Liver (tissue), 9 donors: ENCODE results near the gene GOLGA5. TPM values are rescaled to one million over a fixed set of nuclear protein-coding genes. Genes with fewer than 3 reads are reported as not detected.

ENCODE experiments used
- DNase-seq: peaks from one replicate; pipeline ENCODE4 v3.0.0-alpha.2; 2017; ENCODE audit warnings: low spot score
- H3K27ac ChIP-seq, 2 donors: one replicate each; pipeline ENCODE4 v1.7.0; 2013; ENCODE audit warnings: inconsistent platforms in 2 of 2, low read length in 2 of 2, control low read depth in 1 of 2, low read depth in 1 of 2, mild to moderate bottlenecking in 1 of 2
- H3K27me3 ChIP-seq, 4 donors: one replicate each; pipeline versions ENCODE4 v1.6.1 to v1.7.0; 2013; ENCODE audit warnings: low read length in 3 of 4, inconsistent platforms in 1 of 4, mild to moderate bottlenecking in 1 of 4, moderate library complexity in 1 of 4; ENCODE audit not compliant: control insufficient read depth in 4 of 4, insufficient read depth in 4 of 4
- H3K36me3 ChIP-seq, 4 donors: one replicate each; pipeline versions ENCODE4 v1.6.1 to v1.7.0; 2013; ENCODE audit warnings: low read length in 3 of 4, mild to moderate bottlenecking in 3 of 4, low read depth in 1 of 4, moderate library complexity in 1 of 4; ENCODE audit not compliant: control insufficient read depth in 4 of 4, insufficient read depth in 3 of 4
- H3K4me1 ChIP-seq, 4 donors: one replicate each; pipeline versions ENCODE4 v1.6.1 to v1.7.0; 2013; ENCODE audit warnings: low read length in 3 of 4, mild to moderate bottlenecking in 3 of 4, moderate library complexity in 1 of 4; ENCODE audit not compliant: control insufficient read depth in 4 of 4, insufficient read depth in 4 of 4
- H3K4me3 ChIP-seq, 3 donors: one replicate each; pipeline versions ENCODE4 v1.6.1 to v1.7.0; 2013; ENCODE audit warnings: low read length in 3 of 3, control low read depth in 1 of 3, low read depth in 1 of 3, mild to moderate bottlenecking in 1 of 3
- H3K9ac ChIP-seq, 2 donors: one replicate each; pipeline ENCODE4 v1.7.0; 2013; ENCODE audit warnings: low read length in 2 of 2, mild to moderate bottlenecking in 2 of 2, moderate library complexity in 2 of 2, control low read depth in 1 of 2, low read depth in 1 of 2
- H3K9me3 ChIP-seq, 4 donors: one replicate each; pipeline versions ENCODE4 v1.6.1 to v1.7.0; 2013; ENCODE audit warnings: low read length in 3 of 4; ENCODE audit not compliant: control insufficient read depth in 4 of 4
- ATF3 ChIP-seq: IDR thresholded peaks from 2 replicates; pipeline ENCODE4 v1.6.1; 2016; ENCODE audit warnings: antibody characterized with exemption
- EGR1 ChIP-seq, 2 donors: IDR thresholded peaks; 2 replicates each; pipeline ENCODE4 v1.6.1; 2016 to 2018; ENCODE audit warnings: antibody characterized with exemption in 2 of 2, low read depth in 2 of 2
- FOXA1 ChIP-seq: IDR thresholded peaks from 2 replicates; pipeline ENCODE4 v1.6.1; 2016; ENCODE audit warnings: antibody characterized with exemption
- FOXA2 ChIP-seq: IDR thresholded peaks from 2 replicates; pipeline ENCODE4 v1.6.1; 2016; ENCODE audit warnings: antibody characterized with exemption
- GABPA ChIP-seq, 2 donors: IDR thresholded peaks in 1 of 2; conservative IDR thresholded peaks in 1 of 2; 2 replicates each; pipeline ENCODE4 v1.6.1; 2016; ENCODE audit warnings: antibody characterized with exemption in 2 of 2, mild to moderate bottlenecking in 1 of 2, moderate library complexity in 1 of 2
- HNF4A ChIP-seq, 2 donors: conservative IDR thresholded peaks; 2 replicates each; pipeline ENCODE4 v1.6.1; 2016; ENCODE audit warnings: antibody characterized with exemption in 2 of 2, mild to moderate bottlenecking in 2 of 2
- HNF4G ChIP-seq: IDR thresholded peaks from 2 replicates; pipeline ENCODE4 v1.6.1; 2016; ENCODE audit warnings: antibody characterized with exemption
- JUND ChIP-seq, 2 donors: IDR thresholded peaks; 2 replicates each; pipeline ENCODE4 v1.6.1; 2016; ENCODE audit warnings: antibody characterized with exemption in 2 of 2
- MAX ChIP-seq: IDR thresholded peaks from 2 replicates; pipeline ENCODE4 v1.6.1; 2016; ENCODE audit warnings: antibody characterized with exemption
- NR2F2 ChIP-seq: IDR thresholded peaks from 2 replicates; pipeline ENCODE4 v1.6.1; 2016; ENCODE audit warnings: antibody characterized with exemption
- RAD21 ChIP-seq, 2 donors: IDR thresholded peaks; 2 replicates each; pipeline ENCODE4 v1.6.1; 2016; ENCODE audit warnings: antibody characterized with exemption in 2 of 2, mild to moderate bottlenecking in 2 of 2
- REST ChIP-seq: IDR thresholded peaks from 2 replicates; pipeline ENCODE4 v1.6.1; 2016; ENCODE audit warnings: antibody characterized with exemption, mild to moderate bottlenecking
- RXRA ChIP-seq, 2 donors: IDR thresholded peaks; 2 replicates each; pipeline ENCODE4 v1.6.1; 2017 to 2018; ENCODE audit warnings: antibody characterized with exemption in 2 of 2, mild to moderate bottlenecking in 1 of 2
- SP1 ChIP-seq: IDR thresholded peaks from 2 replicates; pipeline ENCODE4 v1.6.1; 2018; ENCODE audit warnings: antibody characterized with exemption, mild to moderate bottlenecking
- TAF1 ChIP-seq: conservative IDR thresholded peaks from 2 replicates; pipeline ENCODE4 v1.6.1; 2016; ENCODE audit warnings: antibody characterized with exemption, mild to moderate bottlenecking
- WGBS: extraction: QIAGEN DNeasy Blood & Tissue Kit; methylation state at CpG from one replicate; pipeline ENCODE4 v1.1.7; 2013; 5-methylcytosine and 5-hydroxymethylcytosine counted together
- polyA plus RNA-seq, 2 donors: library from polyadenylated mRNA; stranded (reverse) in 1 of 2; unstranded in 1 of 2; fragments of 200-250 nt in 1 of 2; fragments of >200 nt in 1 of 2; fragmentation: Nextera tagmentation in 1 of 2; extraction: Ambion mirVana in 1 of 2; gene quantifications; one replicate each; pipeline versions ENCODE4 v1.2.1 to v1.2.3, GENCODE V29; 2013 to 2015
- total RNA-seq, 2 donors: library from RNA; depleted of rRNA; stranded (reverse); fragments of >200 nt; gene quantifications; one replicate each; pipeline ENCODE4 v1.2.3, GENCODE V29; 2014
- TF ChIP-seq, protein P1 (sequence below): fragments of 150-350 bp; IDR thresholded peaks from 2 replicates; pipeline ENCODE4 v1.5.1; 2017; ENCODE audit warnings: improper control_type of control experiment, low read depth, low read length; ENCODE audit not compliant: missing input control
- TF ChIP-seq, protein P2 (sequence below): IDR thresholded peaks from 2 replicates; pipeline ENCODE4 v1.6.1; 2016; ENCODE audit warnings: antibody characterized with exemption
- donor health status: healthy.
- donor health status: healthy.
- donor health status: healthy.
- donor health status: healthy.
- donor health status: healthy.

Gene GOLGA5
- total and polyA plus RNA-seq, 4 donors: 19.2 to 39.9 (median 28.2) TPM

DNA sequence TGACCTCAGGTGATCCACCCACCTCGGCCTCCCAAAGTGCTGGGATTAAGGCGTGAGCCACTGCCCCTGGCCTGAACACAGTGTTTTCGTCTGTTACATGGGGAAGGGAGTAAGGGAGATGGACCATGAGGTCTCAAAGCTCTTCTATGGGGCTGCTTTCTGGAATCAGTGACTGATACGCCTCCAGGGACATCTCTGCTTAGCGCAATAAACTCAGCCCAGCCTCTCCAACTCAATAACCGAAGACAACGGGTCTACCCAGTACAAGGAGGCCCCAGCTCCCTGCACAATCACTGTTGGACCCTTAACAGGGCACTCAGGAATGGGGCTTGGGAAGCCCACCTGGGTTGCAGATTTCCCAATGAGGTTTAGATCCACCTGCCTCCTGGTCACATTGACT, 86.2 kb downstream of the GOLGA5 start:
- no peaks in the 10 kb centered on the region for H3K9me3 ChIP-seq
- TF ChIP-seq HNF4G (no peak), FOXA1 (no peak), EGR1 (IDR thresholded peaks at IDR 0.05; ENCODE audit: low read depth in 2 of 2) (no peak), RXRA (IDR thresholded peaks at IDR 0.05) (no peak), JUND (IDR thresholded peaks at IDR 0.05) (no peak), HNF4A (conservative IDR thresholded peaks at IDR 0.05) (no peak), MAX (no peak), REST (no peak), TAF1 (no peak), ATF3 (no peak), RAD21 (IDR thresholded peaks at IDR 0.05) (no peak)
- TF ChIP-seq, protein P1, sequence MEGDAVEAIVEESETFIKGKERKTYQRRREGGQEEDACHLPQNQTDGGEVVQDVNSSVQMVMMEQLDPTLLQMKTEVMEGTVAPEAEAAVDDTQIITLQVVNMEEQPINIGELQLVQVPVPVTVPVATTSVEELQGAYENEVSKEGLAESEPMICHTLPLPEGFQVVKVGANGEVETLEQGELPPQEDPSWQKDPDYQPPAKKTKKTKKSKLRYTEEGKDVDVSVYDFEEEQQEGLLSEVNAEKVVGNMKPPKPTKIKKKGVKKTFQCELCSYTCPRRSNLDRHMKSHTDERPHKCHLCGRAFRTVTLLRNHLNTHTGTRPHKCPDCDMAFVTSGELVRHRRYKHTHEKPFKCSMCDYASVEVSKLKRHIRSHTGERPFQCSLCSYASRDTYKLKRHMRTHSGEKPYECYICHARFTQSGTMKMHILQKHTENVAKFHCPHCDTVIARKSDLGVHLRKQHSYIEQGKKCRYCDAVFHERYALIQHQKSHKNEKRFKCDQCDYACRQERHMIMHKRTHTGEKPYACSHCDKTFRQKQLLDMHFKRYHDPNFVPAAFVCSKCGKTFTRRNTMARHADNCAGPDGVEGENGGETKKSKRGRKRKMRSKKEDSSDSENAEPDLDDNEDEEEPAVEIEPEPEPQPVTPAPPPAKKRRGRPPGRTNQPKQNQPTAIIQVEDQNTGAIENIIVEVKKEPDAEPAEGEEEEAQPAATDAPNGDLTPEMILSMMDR: no peak
- TF ChIP-seq, protein P2, sequence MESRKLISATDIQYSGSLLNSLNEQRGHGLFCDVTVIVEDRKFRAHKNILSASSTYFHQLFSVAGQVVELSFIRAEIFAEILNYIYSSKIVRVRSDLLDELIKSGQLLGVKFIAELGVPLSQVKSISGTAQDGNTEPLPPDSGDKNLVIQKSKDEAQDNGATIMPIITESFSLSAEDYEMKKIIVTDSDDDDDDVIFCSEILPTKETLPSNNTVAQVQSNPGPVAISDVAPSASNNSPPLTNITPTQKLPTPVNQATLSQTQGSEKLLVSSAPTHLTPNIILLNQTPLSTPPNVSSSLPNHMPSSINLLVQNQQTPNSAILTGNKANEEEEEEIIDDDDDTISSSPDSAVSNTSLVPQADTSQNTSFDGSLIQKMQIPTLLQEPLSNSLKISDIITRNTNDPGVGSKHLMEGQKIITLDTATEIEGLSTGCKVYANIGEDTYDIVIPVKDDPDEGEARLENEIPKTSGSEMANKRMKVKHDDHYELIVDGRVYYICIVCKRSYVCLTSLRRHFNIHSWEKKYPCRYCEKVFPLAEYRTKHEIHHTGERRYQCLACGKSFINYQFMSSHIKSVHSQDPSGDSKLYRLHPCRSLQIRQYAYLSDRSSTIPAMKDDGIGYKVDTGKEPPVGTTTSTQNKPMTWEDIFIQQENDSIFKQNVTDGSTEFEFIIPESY: no peak
- H3K27ac ChIP-seq: peak overlapping the region in 1 of 2 donors; percentile 16
- H3K9ac ChIP-seq: no peak overlapping the region
- WGBS: 89% methylated on average over 7 of the region's 7 CpGs
- no peak overlapping the region for H3K4me3 ChIP-seq
- no peaks in the 10 kb centered on the region for H3K27me3 ChIP-seq
- peaks cover 1 to 38% (median 31%) of the 10 kb centered on the region in 4 donors for H3K4me1 ChIP-seq
- DNase-seq: no peak
- no peaks in the 10 kb centered on the region for H3K36me3 ChIP-seq

GRCh38 chr14:92880851-92881250, 86.7 kb downstream of the GOLGA5 start:
- Histone ChIP-seq H3K27me3 (no peaks in the 10 kb centered on the region), H3K36me3 (no peaks in the 10 kb centered on the region), H3K4me3 (peak overlapping the region in 2 of 3 donors; percentile 20 to 49), H3K4me1 (peaks cover 1 to 38% (median 30%) of the 10 kb centered on the region in 4 donors), H3K9ac (no peak overlapping the region), H3K27ac (peak overlapping the region in 1 of 2 donors; percentile 16), H3K9me3 (no peaks in the 10 kb centered on the region)
- no peak for DNase-seq
- WGBS: 17% methylated on average over 12 of the region's 12 CpGs
- TF ChIP-seq SP1: peak; percentile 44
- peak; percentile 49 to 53 for TF ChIP-seq HNF4A (conservative IDR thresholded peaks at IDR 0.05)
- TF ChIP-seq, protein P1: peak; percentile 57
- TF ChIP-seq TAF1: no peak
- TF ChIP-seq MAX: peak; percentile 5
- TF ChIP-seq RAD21 (IDR thresholded peaks at IDR 0.05): peak; percentile 91 to 92
- no peak for TF ChIP-seq GABPA (IDR thresholded peaks at IDR 0.05 in 1 of 2, conservative IDR thresholded peaks at IDR 0.05 in 1 of 2)
- no peak for TF ChIP-seq FOXA1
- TF ChIP-seq, protein P2: no peak
- TF ChIP-seq NR2F2: no peak
- TF ChIP-seq EGR1 (IDR thresholded peaks at IDR 0.05; ENCODE audit: low read depth in 2 of 2): no peak
- TF ChIP-seq RXRA (IDR thresholded peaks at IDR 0.05): peak; percentile 58 to 71
- no peak for TF ChIP-seq HNF4G
- TF ChIP-seq ATF3: no peak
- TF ChIP-seq JUND (IDR thresholded peaks at IDR 0.05): no peak
- no peak for TF ChIP-seq FOXA2
